Esophagus squamous epithelium (tissue), 5 donors: ENCODE measurements around the gene LRRC71. TPM values are rescaled to one million over a fixed set of nuclear protein-coding genes. Genes with fewer than 3 reads are reported as not detected.

Source experiments
- DNase-seq: peaks from one replicate; lab custom pipeline; 2025; lab: John Stamatoyannopoulos, UW
- H3K27ac ChIP-seq, 4 donors: fragments of 200-600 bp; sonication (generic); one replicate each; pipeline ENCODE4 v1.5.1; 2016 to 2019; ENCODE audit warnings: mild to moderate bottlenecking in 1 of 4
- H3K27me3 ChIP-seq, 4 donors: fragments of 200-600 bp; sonication (generic); 1 replicate in 3 of 4; 2 replicates in 1 of 4; pipeline versions ENCODE4 v1.5.1 to v1.6.0; 2017 to 2021; ENCODE audit warnings: antibody characterized with exemption in 1 of 4
- H3K36me3 ChIP-seq, 3 donors: fragments of 200-600 bp; sonication (generic); one replicate each; pipeline ENCODE4 v1.5.1; 2016 to 2019
- H3K4me1 ChIP-seq, 3 donors: fragments of 200-600 bp; sonication (generic); one replicate each; pipeline ENCODE4 v1.5.1; 2017 to 2019
- H3K4me3 ChIP-seq, 4 donors: fragments of 200-600 bp; sonication (generic); 1 replicate in 3 of 4; 2 replicates in 1 of 4; pipeline ENCODE4 v1.5.1; 2016 to 2019; ENCODE audit warnings: mild to moderate bottlenecking in 2 of 4, moderate library complexity in 1 of 4
- H3K9me3 ChIP-seq, 3 donors: fragments of 200-600 bp; sonication (generic); one replicate each; pipeline ENCODE4 v1.5.1; 2016 to 2019
- CTCF ChIP-seq, 6 experiments: fragments of 450-650 bp in 4 of 6; fragments of 200-600 bp in 2 of 6; sonication (generic) in 2 of 6; IDR thresholded peaks; one replicate each; pipeline ENCODE4 v1.5.1; 2016 to 2019; ENCODE audit warnings: antibody characterized with exemption in 6 of 6, mild to moderate bottlenecking in 4 of 6, moderate library complexity in 4 of 6
- POLR2A ChIP-seq, 4 donors: fragments of 450-650 bp; IDR thresholded peaks; one replicate each; pipeline ENCODE4 v1.6.1; 2017; ENCODE audit warnings: antibody characterized with exemption in 4 of 4, mild to moderate bottlenecking in 4 of 4, moderate library complexity in 3 of 4
- WGBS, 2 donors: methylation state at CpG; one replicate each; pipeline ENCODE4 v1.1.5; 2018; 5-methylcytosine and 5-hydroxymethylcytosine counted together
- intact Hi-C: fragments of 100-400 bp; cut with DNase I; formaldehyde crosslinking; loops from one replicate; pipeline ENCODE4 v1.15.0; 2022
- total RNA-seq, 4 donors: library from RNA; depleted of rRNA; stranded (reverse); fragments of >200 nt; gene quantifications; one replicate each; pipeline ENCODE4 v1.1.0, GENCODE V29; 2016
- donor health status: DM: yes; HTN: yes; CAD: no.

LRRC71 gene
- total RNA-seq, 4 donors from 2014 or later = not detected

- DNase-seq = no peak
- no peak overlapping the region for H3K4me3 ChIP-seq
- peaks cover 0 to 3% (median 0%) of the 10 kb centered on the region in 3 donors for H3K4me1 ChIP-seq
- H3K9me3 ChIP-seq = no peaks in the 10 kb centered on the region
- WGBS, 2 donors = 88 to 97% methylated on average over 5 of the region's 5 CpGs
- intact Hi-C loops = no loop called here
- TF ChIP-seq CTCF (IDR thresholded peaks at IDR 0.05) = no peak
- TF ChIP-seq POLR2A (IDR thresholded peaks at IDR 0.05) = no peak
- H3K36me3 ChIP-seq = peaks cover 14 to 100% (median 41%) of the 10 kb centered on the region in 3 donors
- no peak overlapping the region for H3K27ac ChIP-seq
- no peaks in the 10 kb centered on the region for H3K27me3 ChIP-seq
Measured at GRCh38 chr1:156951371-156951770, 30.9 kb downstream of the LRRC71 start.

DNA sequence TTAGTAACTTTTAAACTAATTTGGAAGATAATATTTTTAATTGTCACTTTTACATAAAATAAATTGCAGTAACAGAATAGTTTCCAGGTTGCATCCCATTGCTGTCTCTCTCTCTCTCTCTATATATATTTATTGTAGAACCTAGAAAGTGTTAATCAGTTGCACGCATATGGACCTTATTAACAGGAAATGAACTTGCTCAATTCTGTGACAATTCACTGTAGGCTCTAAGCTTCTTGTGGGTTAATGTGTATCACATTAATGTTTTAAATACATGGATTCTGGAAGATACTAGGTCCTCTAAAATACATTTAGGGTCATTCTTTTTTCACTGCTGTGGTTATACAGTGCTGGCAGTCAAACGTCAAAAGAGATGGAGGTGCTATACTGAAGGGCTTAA is 33.1 kb downstream of the LRRC71 start:
- Histone ChIP-seq H3K4me1 (no peaks in the 10 kb centered on the region), H3K36me3 (peaks cover 15 to 100% (median 26%) of the 10 kb centered on the region in 3 donors), H3K9me3 (no peaks in the 10 kb centered on the region), H3K27ac (no peak overlapping the region), H3K27me3 (no peaks in the 10 kb centered on the region), H3K4me3 (no peak overlapping the region)
- 63 to 81% methylated on average over 2 of the region's 2 CpGs for WGBS, 2 donors
- TF ChIP-seq CTCF (IDR thresholded peaks at IDR 0.05) = no peak
- TF ChIP-seq POLR2A (IDR thresholded peaks at IDR 0.05) = no peak
- intact Hi-C loops = no loop called here
- DNase-seq = no peak

DNA sequence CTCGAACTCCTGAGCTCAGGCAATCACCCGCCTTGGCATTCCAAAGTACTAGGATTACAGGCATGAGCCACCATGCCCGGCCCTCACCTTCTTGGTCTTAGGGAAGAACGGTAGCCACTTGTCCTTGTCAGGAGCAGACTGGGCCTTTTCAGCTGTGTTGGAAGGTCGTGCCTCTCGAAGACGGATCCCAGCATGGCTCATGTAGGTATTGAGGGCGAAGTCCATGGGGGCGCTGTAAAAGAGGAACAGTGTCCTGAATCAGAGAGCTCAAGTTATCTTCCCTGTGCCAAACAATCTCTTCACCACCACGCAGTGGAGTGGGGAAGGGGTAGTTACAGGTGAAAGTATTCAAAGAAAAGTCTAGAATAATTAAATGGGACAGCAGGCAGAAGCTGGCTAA is 35.9 kb downstream of the LRRC71 start:
- Histone ChIP-seq H3K27me3 (no peaks in the 10 kb centered on the region), H3K4me1 (no peaks in the 10 kb centered on the region), H3K36me3 (peaks cover 19 to 100% (median 19%) of the 10 kb centered on the region in 3 donors), H3K9me3 (no peaks in the 10 kb centered on the region), H3K4me3 (no peak overlapping the region), H3K27ac (no peak overlapping the region)
- WGBS, 2 donors = 85 to 98% methylated on average over 7 to 9 of the region's 10 CpGs
- DNase-seq = no peak
- no peak for TF ChIP-seq CTCF (IDR thresholded peaks at IDR 0.05)
- TF ChIP-seq POLR2A (IDR thresholded peaks at IDR 0.05) = no peak
- intact Hi-C loops = no loop called here

DNA sequence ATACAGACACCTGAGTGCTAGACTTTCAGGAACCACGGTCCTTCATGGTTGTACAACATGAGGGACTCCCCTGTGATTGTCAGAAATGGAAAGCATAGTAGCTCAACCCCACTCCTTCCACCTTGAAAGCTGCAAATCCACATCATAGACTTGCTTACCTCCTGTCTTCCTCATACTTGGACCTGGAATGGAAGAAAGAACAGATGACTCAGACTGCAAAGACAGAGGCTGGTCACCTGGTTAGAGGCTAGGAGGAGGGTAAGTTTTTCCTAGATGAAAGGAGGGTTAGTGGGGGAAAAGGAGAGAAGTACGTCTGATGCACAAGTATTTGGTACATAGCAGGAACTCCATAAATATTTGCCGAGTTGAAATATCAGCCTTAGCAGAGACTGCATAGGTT is 37.2 kb downstream of the LRRC71 start:
- 88 to 89% methylated on average over 3 of the region's 3 CpGs for WGBS, 2 donors
- intact Hi-C loops = no loop called here
- H3K27ac ChIP-seq = no peak overlapping the region
- H3K27me3 ChIP-seq = no peaks in the 10 kb centered on the region
- no peaks in the 10 kb centered on the region for H3K9me3 ChIP-seq
- H3K4me1 ChIP-seq = no peaks in the 10 kb centered on the region
- no peak for DNase-seq
- no peak for TF ChIP-seq CTCF (IDR thresholded peaks at IDR 0.05)
- TF ChIP-seq POLR2A (IDR thresholded peaks at IDR 0.05) = no peak
- peaks cover 19 to 100% (median 25%) of the 10 kb centered on the region in 3 donors for H3K36me3 ChIP-seq
- H3K4me3 ChIP-seq = no peak overlapping the region

DNA sequence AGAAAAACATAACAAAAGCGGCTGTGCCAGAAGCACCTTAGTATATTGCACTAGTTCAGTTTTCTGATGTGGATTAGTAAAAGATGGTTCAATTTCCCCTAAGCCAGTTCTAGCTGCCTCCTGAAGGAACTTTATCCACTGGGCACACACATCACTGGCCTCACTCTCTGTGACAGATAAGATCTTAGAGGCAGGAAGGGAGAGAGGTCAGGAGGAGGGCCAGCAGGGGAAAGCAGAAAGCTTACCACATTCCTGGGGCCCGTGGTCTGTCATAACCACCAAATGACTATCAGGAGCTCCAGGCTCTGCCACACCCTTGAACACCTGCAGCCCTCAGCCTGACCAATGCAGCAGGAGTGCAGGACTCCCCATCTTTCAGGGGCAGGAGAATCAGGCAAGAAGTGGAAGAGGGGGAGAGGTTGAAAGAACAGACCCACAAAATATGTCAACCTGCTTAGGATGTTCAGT is 37.8 kb downstream of the LRRC71 start:
- H3K36me3 ChIP-seq = peaks cover 19 to 100% (median 25%) of the 10 kb centered on the region in 3 donors
- 70 to 83% methylated on average over 2 of the region's 2 CpGs for WGBS, 2 donors
- no peak for DNase-seq
- intact Hi-C loops = no loop called here
- no peaks in the 10 kb centered on the region for H3K4me1 ChIP-seq
- H3K27ac ChIP-seq = no peak overlapping the region
- no peak for TF ChIP-seq POLR2A (IDR thresholded peaks at IDR 0.05)
- no peak for TF ChIP-seq CTCF (IDR thresholded peaks at IDR 0.05)
- H3K27me3 ChIP-seq = no peaks in the 10 kb centered on the region
- H3K9me3 ChIP-seq = no peaks in the 10 kb centered on the region
- H3K4me3 ChIP-seq = no peak overlapping the region
